HG03342 (cell line): Measurements from ENCODE around the gene VSIG10L.

Source experiments
- ATAC-seq: cut with Tn5 transposase; IDR thresholded peaks from one replicate; pipeline ENCODE4 v1.9.1; 2021; ENCODE audit warnings: mild to moderate bottlenecking, moderate library complexity; ENCODE audit not compliant: unreplicated experiment

VSIG10L gene

GRCh38 chr19:51365965-51366388, 24.0 kb upstream of the VSIG10L start, which contains the start of gene ETFB:
Gene ETFB, minus strand, starts transcription at chr19:51366388. Its CDS starts 62 bp downstream, at chr19:51366326.
- ATAC-seq: no peak

DNA sequence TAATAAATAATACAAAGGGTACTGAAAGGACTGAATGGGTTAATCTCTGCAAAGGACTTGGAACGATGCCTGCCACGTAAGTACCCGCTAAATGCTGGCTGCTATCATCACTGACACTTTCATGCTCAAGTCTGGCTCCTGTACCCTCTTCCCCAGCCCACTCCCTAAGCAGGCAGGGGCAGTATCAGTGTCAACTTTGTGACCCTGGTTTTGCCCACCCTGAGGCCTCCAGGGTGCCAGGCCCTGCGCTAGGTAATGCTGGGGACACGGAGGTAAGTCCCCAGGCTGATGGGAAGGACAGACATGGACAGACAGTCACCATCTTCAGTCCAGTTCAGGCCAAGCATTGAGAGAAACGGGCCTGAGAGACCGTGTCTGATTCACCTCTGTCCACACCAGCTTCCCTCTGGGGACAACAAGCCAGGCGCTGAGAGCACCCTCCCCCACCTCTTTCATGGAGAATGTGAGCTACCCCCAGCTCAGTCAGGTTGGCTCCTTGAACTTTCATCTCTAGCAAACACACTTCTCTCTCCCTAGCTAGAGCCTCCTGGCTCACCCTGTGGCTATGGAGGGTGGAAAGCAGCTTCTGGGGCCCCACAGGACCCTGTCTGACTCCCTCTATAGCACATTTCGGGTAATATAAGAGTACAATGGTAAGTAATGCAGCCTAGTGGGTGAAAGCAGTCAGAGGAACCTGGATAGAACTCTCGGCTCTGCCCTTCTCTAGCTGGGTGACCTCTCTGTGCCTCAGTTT, 23.4 kb upstream of the VSIG10L start:
- no peak for ATAC-seq

GRCh38 chr19:51364200-51365106, 22.5 kb upstream of the VSIG10L start:
- ATAC-seq: no peak

DNA sequence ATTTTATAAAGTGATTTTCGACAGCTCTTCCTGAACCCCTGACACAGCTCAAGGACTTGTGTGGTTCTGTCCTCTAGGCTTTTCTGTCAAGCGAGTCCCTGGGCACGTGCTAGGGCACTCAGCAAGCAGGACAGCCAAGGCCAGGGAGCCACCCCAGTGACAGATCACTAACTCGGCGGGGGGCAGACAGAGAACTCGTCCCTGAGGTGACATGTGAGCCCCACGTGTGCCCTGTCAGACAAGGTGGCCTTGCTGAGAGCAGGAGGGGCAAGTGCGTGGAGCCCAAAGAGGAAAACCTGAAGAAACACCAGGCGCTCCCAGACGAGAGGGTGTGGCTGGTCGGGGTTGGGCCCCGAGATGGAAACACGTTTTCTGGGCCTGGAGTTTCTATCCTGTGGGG, 19.3 kb upstream of the VSIG10L start:
- ATAC-seq: no peak

- ATAC-seq: no peak
Measured at GRCh38 chr19:51359294-51359693, 17.4 kb upstream of the VSIG10L start.

DNA sequence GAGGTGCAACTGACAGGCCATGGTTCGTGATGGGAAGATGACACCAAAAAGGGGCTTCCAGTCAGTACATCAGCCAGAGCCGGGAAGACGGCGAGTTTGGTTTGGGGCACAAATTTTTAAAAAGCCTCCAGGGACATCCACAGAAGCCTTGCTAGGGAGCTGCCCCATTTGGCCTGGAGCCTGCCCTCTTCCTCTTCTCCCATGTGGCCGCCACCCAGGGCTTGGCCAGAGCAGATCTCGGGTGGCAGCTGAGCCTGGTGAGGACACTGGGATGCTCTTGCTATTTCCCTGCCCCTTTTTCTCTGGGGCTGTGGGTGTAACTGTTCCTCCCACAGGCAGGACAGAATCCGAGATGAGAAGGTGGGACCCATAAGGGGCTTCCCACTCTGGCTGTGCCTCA, 16.0 kb upstream of the VSIG10L start:
- ATAC-seq: no peak

GRCh38 chr19:51356159-51356801, 14.3 kb upstream of the VSIG10L start:
- no peak for ATAC-seq

- no peak for ATAC-seq
Measured at GRCh38 chr19:51354742-51355148, 12.8 kb upstream of the VSIG10L start.

DNA sequence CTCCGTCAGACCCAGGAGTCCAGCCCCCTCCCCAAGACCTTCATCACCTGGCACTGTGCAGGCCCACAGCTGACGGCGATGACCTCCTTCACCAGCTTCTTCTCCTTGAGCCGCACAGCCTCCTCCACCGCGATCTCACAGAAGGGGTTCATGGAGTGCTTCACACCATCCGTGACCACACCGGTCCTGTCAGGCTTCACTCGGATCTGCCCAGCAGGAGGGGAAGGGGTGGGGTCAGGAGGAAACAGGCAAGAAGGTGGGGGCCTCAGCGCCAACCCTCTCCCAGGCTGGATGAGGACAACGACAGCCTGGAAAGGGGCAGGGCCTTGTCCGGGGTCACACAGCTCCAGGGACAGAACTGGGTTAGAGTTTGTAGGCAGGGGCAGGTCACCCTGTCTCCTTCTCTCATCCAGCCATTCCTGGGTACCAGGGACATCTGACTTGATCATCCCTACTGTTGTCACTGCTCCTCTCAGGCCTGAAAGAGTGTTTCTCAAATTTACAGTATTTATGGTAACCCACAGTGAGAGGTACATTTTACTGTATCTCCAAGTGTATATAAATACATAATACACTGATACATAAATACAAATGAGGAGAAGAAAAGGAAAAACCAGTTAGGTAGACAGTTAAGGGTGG, 12.3 kb upstream of the VSIG10L start:
- no peak for ATAC-seq

DNA sequence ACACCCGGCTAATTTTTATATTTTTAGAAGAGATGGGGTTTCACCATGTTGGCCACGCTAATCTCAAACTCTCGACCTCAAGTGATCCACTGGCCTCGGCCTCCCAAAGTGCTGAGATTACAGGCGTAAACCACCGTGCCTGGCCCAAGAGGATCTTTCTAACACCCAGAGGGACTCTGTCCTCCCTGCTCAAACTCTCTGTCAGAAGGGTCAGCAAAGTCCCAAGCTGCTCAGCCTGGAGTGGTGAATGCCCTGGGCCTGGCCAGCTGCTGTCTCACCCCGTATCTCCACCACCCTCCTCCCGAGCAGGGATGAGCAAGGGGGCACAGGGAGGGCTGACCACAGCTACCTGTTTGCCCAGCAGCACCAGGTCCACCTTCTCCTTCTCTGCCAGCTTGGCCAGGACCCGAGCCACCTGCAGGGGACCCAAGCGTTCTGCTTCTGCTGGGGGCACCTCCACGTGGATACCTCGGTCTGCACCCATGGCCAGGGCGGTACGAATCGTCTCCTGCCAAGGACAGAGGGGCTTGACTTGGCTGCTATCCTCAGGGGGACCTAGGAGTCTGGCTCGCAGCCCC, 10.9 kb upstream of the VSIG10L start:
- ATAC-seq: no peak

DNA sequence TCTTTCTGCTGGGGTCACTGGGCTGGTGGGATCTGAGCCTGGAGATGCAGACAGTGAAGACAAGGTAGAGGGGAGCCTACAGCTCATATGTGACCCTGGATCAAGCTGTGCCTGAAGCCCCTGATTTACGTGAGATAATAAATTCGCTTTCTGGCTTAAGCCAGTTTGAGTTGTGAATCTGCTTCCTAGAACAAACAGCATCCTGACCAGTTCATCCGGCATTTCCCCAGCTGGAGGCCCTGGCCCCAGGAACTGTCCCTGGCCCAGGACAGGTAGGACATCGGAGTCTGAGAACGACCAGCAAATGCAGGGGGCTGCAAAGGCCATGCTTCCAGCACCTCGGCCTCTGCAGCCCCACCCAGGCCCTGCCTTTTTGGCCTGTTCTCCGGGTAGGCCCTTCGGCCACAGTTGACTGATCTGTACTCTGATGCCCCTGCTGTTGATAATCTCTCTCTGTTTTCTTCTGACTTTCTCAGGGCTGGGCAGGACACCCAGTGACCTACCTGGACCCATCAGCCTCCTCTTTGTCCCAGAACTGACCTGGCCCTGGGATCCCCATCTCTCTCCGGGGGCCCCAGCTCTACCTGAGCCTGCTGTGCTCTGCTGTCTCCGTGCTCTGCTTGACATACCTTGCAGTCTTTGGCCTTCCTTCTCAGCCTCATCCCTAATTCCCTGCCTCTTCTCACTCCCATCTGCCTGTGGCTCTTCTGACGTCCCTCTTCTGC, 9.5 kb upstream of the VSIG10L start:
- ATAC-seq: no peak

DNA sequence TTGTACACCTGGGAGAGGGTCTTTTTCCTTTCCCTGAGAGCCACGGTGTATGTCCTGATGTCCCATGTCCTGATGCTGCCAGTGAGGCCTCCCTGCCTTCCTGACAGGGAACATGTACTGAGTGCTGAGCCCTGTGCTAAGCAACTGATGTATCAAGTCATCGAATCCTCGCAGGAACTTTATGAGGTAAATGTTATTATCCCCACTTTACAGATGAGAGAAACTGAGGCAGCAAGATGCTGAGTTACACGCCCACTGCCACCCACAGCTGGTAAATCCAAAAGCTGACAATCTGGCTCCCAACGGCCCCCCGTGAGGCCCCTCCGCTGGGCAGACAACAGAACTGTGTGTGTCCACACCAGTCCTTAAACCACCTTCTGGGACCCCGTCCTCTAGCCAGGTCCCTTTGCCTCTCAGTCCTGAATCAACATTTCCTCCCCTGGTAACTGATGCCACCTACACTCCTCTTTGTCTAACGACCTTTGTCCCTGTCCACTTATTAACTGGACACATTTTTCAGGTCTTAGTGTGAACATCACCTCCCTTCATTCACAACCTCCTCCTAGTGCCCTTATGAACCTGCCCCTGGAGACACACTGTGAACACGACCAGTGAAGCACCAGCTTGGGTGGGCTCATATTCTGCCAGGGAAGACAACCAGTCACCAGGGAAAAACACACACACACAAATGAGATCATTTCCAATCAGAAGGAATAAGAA, 5.4 kb upstream of the VSIG10L start:
- no peak for ATAC-seq

GRCh38 chr19:51346742-51347141, 4.8 kb upstream of the VSIG10L start:
- ATAC-seq: no peak

DNA sequence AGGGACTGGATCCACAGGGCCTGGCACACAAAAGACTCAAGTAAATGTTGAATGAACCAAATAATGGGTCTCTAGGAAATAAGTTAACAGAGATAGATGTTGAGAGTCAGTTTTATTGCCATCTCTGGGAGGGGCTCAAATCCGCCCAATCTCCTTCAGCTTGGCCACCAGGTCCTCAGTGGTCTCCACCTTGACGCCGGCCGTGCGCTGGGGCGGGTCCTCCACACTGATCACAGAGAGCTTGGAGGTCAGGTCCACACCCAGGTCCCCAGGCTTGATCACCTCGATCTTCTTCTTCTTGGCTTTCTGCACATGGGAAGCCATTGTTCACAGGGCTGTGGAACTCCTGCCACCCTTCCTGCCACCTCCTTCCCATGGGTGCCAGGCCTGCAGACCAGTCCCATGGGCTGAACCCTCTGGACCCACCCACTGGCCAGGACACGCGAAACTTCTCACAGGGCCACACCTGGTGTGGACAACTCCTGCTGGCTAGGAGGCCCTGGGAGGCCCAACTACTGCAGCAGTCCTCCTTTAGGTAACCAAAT, 3.2 kb upstream of the VSIG10L start:
- ATAC-seq: no peak

DNA sequence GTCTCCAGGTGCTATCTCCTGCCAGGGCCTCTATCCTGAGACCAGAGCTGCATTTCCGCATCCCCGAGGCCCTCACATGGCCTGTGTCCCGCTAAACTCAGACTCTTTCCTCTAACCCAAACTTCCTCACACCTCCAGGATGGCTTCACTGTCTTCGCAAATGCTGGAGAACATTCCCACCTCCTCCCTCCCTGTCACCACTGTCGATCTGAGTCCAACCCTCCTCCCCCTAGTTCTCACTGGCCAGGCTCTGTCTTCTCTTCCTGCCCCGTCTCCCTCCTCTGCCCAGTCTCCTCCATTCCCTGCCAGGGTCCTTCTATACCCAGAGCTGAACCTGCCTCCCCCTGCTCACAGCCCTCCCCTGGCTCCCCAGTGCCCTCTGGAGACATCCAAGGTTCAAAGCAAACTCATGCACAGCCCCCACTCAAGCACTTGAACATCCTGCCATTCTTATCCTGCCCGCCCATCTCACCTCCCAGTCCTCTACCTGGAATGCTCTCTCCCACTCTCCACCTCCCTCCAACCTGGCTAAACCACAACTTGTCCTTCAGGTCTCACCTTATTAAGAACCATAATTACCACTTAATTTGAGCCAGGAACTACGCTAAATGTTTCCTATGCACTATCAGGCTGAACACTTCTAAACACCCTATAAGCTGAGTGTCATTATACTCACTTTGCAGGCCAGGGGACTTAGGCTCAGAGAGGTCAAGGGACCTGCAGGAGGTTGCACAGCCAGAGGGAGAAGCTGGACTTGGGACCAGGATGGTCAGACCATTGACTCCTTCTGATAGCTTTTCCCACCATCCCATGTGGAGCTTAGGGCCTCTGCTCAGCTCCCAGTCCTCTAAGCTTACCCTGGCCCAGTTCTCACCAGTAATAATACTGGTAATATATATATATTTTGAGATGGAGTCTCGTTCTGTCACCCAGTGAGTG, 961 bp upstream of the VSIG10L start:
- ATAC-seq: no peak

DNA sequence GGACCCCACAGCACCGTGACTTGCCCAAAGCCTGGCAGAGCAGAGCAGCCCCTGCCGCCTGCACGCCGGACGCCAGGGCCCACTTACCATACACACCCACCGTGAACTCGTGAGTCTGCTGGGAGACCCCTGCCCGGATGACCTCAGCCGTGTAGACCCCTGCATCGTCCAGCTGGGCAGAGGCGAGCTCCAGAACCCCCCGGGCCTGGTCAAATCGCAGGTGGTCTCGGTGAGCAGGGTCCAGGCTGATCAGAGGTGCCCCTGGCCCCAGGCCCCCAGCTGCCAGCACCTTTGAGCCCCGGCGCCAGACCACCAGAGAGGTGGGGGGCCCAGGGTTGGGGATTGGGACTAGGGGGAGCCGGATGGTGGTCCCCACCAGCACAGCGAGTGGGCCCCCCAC, 873 bp downstream of the VSIG10L start:
- ATAC-seq: no peak

- ATAC-seq: peak; percentile 48
Measured at GRCh38 chr19:51339687-51340656, 2.0 kb downstream of the VSIG10L start.
